Hepatic stellate cell (primary cell): ENCODE measurements around the gene RALGDS.

Experiments used
- DNase-seq: peaks from one replicate; pipeline ENCODE4 v3.0.0; 2011; ENCODE audit warnings: low spot score

The RALGDS gene

GRCh38 chr9:133151041-133151440 lies 30.0 kb upstream of the RALGDS start:
- DNase-seq = no peak

- peak; percentile 97 for DNase-seq
Observed at GRCh38 chr9:133149130-133150015, 28.3 kb upstream of the RALGDS start.

- DNase-seq = peak; percentile 62
Observed at GRCh38 chr9:133148199-133149129, 27.4 kb upstream of the RALGDS start.

GRCh38 chr9:133147412-133148198 lies 26.6 kb upstream of the RALGDS start:
- peak; percentile 79 for DNase-seq

- DNase-seq = no peak
Observed at GRCh38 chr9:133146746-133147411, 25.8 kb upstream of the RALGDS start.

- no peak for DNase-seq
Observed at GRCh38 chr9:133144904-133145851, 24.1 kb upstream of the RALGDS start.

GRCh38 chr9:133144142-133144903 lies 23.3 kb upstream of the RALGDS start:
- peak; percentile 78 for DNase-seq

- DNase-seq = no peak
Observed at GRCh38 chr9:133143639-133144141, 22.6 kb upstream of the RALGDS start.

GRCh38 chr9:133142684-133143622 lies 21.9 kb upstream of the RALGDS start:
- DNase-seq = no peak

- DNase-seq = no peak
Observed at GRCh38 chr9:133141833-133142595, 21.0 kb upstream of the RALGDS start.

- no peak for DNase-seq
Observed at GRCh38 chr9:133140606-133141005, 19.6 kb upstream of the RALGDS start.

- DNase-seq = no peak
Observed at GRCh38 chr9:133140174-133140505, 19.1 kb upstream of the RALGDS start.

GRCh38 chr9:133139246-133140173 lies 18.5 kb upstream of the RALGDS start:
- DNase-seq = no peak

GRCh38 chr9:133137451-133138231 lies 16.6 kb upstream of the RALGDS start:
- no peak for DNase-seq

GRCh38 chr9:133135146-133135745 lies 14.2 kb upstream of the RALGDS start:
- peak; percentile 65 for DNase-seq
